T-helper 2 cell treated with Interferon-gamma antibody and Interleukin-4, amounts not matched to agents 5 μg/mL and 100 μg/mL, for 36 hours (primary cell): ENCODE data around the gene DEPDC4.
A peak's percentile ranks its signal among the peaks of the same experiment; 100 is the strongest.

Experiments used
- DNase-seq: peaks from one replicate; pipeline ENCODE4 v3.0.0; 2021; ENCODE audit warnings: low spot score
- H3K27ac Mint-ChIP-seq: one replicate; pipeline ENCODE4 v1.8.0; 2021; ENCODE audit warnings: mild to moderate bottlenecking, mixed read lengths
- H3K27me3 Mint-ChIP-seq: one replicate; pipeline ENCODE4 v1.8.0; 2021; ENCODE audit warnings: low read depth, mixed read lengths
- H3K36me3 Mint-ChIP-seq: one replicate; pipeline ENCODE4 v1.8.0; 2021; ENCODE audit warnings: low read depth, mixed read lengths
- H3K4me1 Mint-ChIP-seq: one replicate; pipeline ENCODE4 v1.8.0; 2021; ENCODE audit warnings: low read depth, mixed read lengths
- H3K4me3 Mint-ChIP-seq: one replicate; pipeline ENCODE4 v1.8.0; 2022; ENCODE audit warnings: mild to moderate bottlenecking, moderate library complexity, mixed read lengths
- H3K9me3 Mint-ChIP-seq: one replicate; pipeline ENCODE4 v1.8.0; 2021; ENCODE audit warnings: mixed read lengths

The DEPDC4 gene

GRCh38 chr12:100215209-100215608, 51.7 kb downstream of the DEPDC4 start:
- Mint-ChIP-seq H3K36me3 (peaks cover 25% of the 10 kb centered on the region), H3K4me3 (no peak overlapping the region), H3K27me3 (no peaks in the 10 kb centered on the region), H3K9me3 (no peaks in the 10 kb centered on the region), H3K27ac (no peak overlapping the region), H3K4me1 (peaks cover 2% of the 10 kb centered on the region)
- DNase-seq, result no peak

GRCh38 chr12:100214518-100214917, 52.4 kb downstream of the DEPDC4 start:
- no peaks in the 10 kb centered on the region for H3K9me3 Mint-ChIP-seq

GRCh38 chr12:100213016-100213891, 53.6 kb downstream of the DEPDC4 start:
- Mint-ChIP-seq H3K27me3 (no peaks in the 10 kb centered on the region), H3K4me1 (peaks cover 2% of the 10 kb centered on the region), H3K9me3 (no peaks in the 10 kb centered on the region), H3K4me3 (no peak overlapping the region), H3K27ac (no peak overlapping the region), H3K36me3 (peaks cover 26% of the 10 kb centered on the region)
- no peak for DNase-seq

More at GRCh38 chr12:100214518-100214917, 52.4 kb downstream of the DEPDC4 start:
- H3K27ac Mint-ChIP-seq, result no peak overlapping the region
- H3K36me3 Mint-ChIP-seq, result peaks cover 23% of the 10 kb centered on the region
- H3K4me1 Mint-ChIP-seq, result peaks cover 2% of the 10 kb centered on the region
- H3K4me3 Mint-ChIP-seq, result no peak overlapping the region
- no peak for DNase-seq
- H3K27me3 Mint-ChIP-seq, result no peaks in the 10 kb centered on the region

- Mint-ChIP-seq H3K9me3 (no peaks in the 10 kb centered on the region), H3K27me3 (no peaks in the 10 kb centered on the region), H3K27ac (no peak overlapping the region), H3K4me1 (peaks cover 2% of the 10 kb centered on the region), H3K36me3 (peaks cover 28% of the 10 kb centered on the region), H3K4me3 (no peak overlapping the region)
- no peak for DNase-seq
Observed at GRCh38 chr12:100211698-100212097, 55.2 kb downstream of the DEPDC4 start.

GRCh38 chr12:100208834-100209233, 58.0 kb downstream of the DEPDC4 start:
- DNase-seq, result no peak
- no peaks in the 10 kb centered on the region for H3K9me3 Mint-ChIP-seq
- H3K36me3 Mint-ChIP-seq, result peaks cover 15% of the 10 kb centered on the region
- H3K4me1 Mint-ChIP-seq, result peaks cover 1% of the 10 kb centered on the region
- no peak overlapping the region for H3K27ac Mint-ChIP-seq
- H3K27me3 Mint-ChIP-seq, result no peaks in the 10 kb centered on the region
- H3K4me3 Mint-ChIP-seq, result no peak overlapping the region

- H3K9me3 Mint-ChIP-seq, result no peaks in the 10 kb centered on the region
- peaks cover 8% of the 10 kb centered on the region for H3K4me1 Mint-ChIP-seq
- no peak overlapping the region for H3K27ac Mint-ChIP-seq
- H3K4me3 Mint-ChIP-seq, result no peak overlapping the region
- H3K36me3 Mint-ChIP-seq, result peaks cover 12% of the 10 kb centered on the region
- H3K27me3 Mint-ChIP-seq, result no peaks in the 10 kb centered on the region
- DNase-seq, result no peak
Observed at GRCh38 chr12:100207311-100207710, 59.6 kb downstream of the DEPDC4 start.

- Mint-ChIP-seq H3K36me3 (peaks cover 4% of the 10 kb centered on the region), H3K27ac (peak overlapping the region; percentile 99), H3K27me3 (no peaks in the 10 kb centered on the region), H3K9me3 (no peaks in the 10 kb centered on the region), H3K4me1 (peaks cover 29% of the 10 kb centered on the region), H3K4me3 (peak overlapping the region; percentile 98)
- no peak for DNase-seq
Observed at GRCh38 chr12:100201604-100202423, 65.1 kb downstream of the DEPDC4 start.

GRCh38 chr12:100200463-100201181, 66.3 kb downstream of the DEPDC4 start, which contains the start of gene ACTR6:
Gene ACTR6, plus strand, starts transcription at chr12:100200815. Its CDS starts 37 bp downstream, at chr12:100200852.
- Mint-ChIP-seq H3K9me3 (no peaks in the 10 kb centered on the region), H3K27me3 (no peaks in the 10 kb centered on the region), H3K27ac (peak within 1 kb of the TSS; percentile 99), H3K4me1 (peaks cover 29% of the 10 kb centered on the region), H3K4me3 (peak within 1 kb of the TSS; percentile 98), H3K36me3 (peaks cover 4% of the 10 kb centered on the region)
- DNase-seq, result peak; percentile 95

- peak; percentile 82 for DNase-seq
- no peaks in the 10 kb centered on the region for H3K27me3 Mint-ChIP-seq
- H3K9me3 Mint-ChIP-seq, result no peaks in the 10 kb centered on the region
- H3K4me1 Mint-ChIP-seq, result peaks cover 29% of the 10 kb centered on the region
- peaks cover 14% of the 10 kb centered on the region for H3K36me3 Mint-ChIP-seq
- peak overlapping the region; percentile 99 for H3K27ac Mint-ChIP-seq
- H3K4me3 Mint-ChIP-seq, result peak overlapping the region; percentile 98
Observed at GRCh38 chr12:100199347-100200149, 67.3 kb downstream of the DEPDC4 start.

GRCh38 chr12:100199023-100199346, 67.9 kb downstream of the DEPDC4 start:
- Mint-ChIP-seq H3K4me3 (peak overlapping the region; percentile 98), H3K27me3 (no peaks in the 10 kb centered on the region), H3K36me3 (peaks cover 14% of the 10 kb centered on the region), H3K27ac (peak overlapping the region; percentile 95), H3K4me1 (peaks cover 29% of the 10 kb centered on the region), H3K9me3 (no peaks in the 10 kb centered on the region)
- no peak for DNase-seq

GRCh38 chr12:100197486-100197885, 69.4 kb downstream of the DEPDC4 start:
- Mint-ChIP-seq H3K27me3 (no peaks in the 10 kb centered on the region), H3K4me1 (peaks cover 27% of the 10 kb centered on the region), H3K36me3 (peaks cover 22% of the 10 kb centered on the region), H3K27ac (no peak overlapping the region), H3K9me3 (no peaks in the 10 kb centered on the region), H3K4me3 (no peak overlapping the region)
- DNase-seq, result no peak

- no peak overlapping the region for H3K4me3 Mint-ChIP-seq
- H3K9me3 Mint-ChIP-seq, result no peaks in the 10 kb centered on the region
- H3K27ac Mint-ChIP-seq, result no peak overlapping the region
- H3K36me3 Mint-ChIP-seq, result peaks cover 50% of the 10 kb centered on the region
- peaks cover 17% of the 10 kb centered on the region for H3K4me1 Mint-ChIP-seq
- no peak for DNase-seq
- H3K27me3 Mint-ChIP-seq, result no peaks in the 10 kb centered on the region
Observed at GRCh38 chr12:100193085-100193484, 73.8 kb downstream of the DEPDC4 start.
